Activated CD8-positive, alpha-beta memory T cell treated with anti-CD3 and anti-CD28 coated beads, Interleukin-2, amount 10 ng/mL, durations not matched to agents 7 days and 5 days (primary cell): Measurements from ENCODE around the gene SMG7. TPM values are rescaled to one million over a fixed set of nuclear protein-coding genes. Genes with fewer than 3 reads are reported as not detected.

Source experiments
- ATAC-seq: fragments of 150-1000 bp; cut with Tn5 transposase; one replicate; pipeline ENCODE4 v1.10.0; 2021; ENCODE audit warnings: moderate library complexity
- CTCF ChIA-PET: fragments of 350-600 bp; sonication (Branson Sonifier 250); formaldehyde crosslinking; loops from one replicate; lab custom pipeline; 2021; ENCODE audit warnings: antibody characterized with exemption; lab: Charles Lee
- DNase-seq: peaks from one replicate; pipeline ENCODE4 v3.0.0-alpha.2; 2020
- H3K27ac Mint-ChIP-seq: one replicate; pipeline ENCODE4 v1.8.0; 2021; ENCODE audit warnings: mild to moderate bottlenecking, mixed read lengths
- H3K27me3 Mint-ChIP-seq: one replicate; pipeline ENCODE4 v1.8.0; 2021; ENCODE audit warnings: mixed read lengths
- H3K36me3 Mint-ChIP-seq: one replicate; pipeline ENCODE4 v1.8.0; 2021; ENCODE audit warnings: mild to moderate bottlenecking, mixed read lengths
- H3K4me1 Mint-ChIP-seq: one replicate; pipeline ENCODE4 v1.8.0; 2021; ENCODE audit warnings: mixed read lengths
- H3K4me3 Mint-ChIP-seq: one replicate; pipeline ENCODE4 v1.8.0; 2021; ENCODE audit warnings: mild to moderate bottlenecking, moderate library complexity, mixed read lengths
- H3K9me3 Mint-ChIP-seq: one replicate; pipeline ENCODE4 v1.8.0; 2022; ENCODE audit warnings: low read depth, mixed read lengths
- total RNA-seq, 2 experiments: library from RNA; stranded (reverse); gene quantifications; one replicate each; pipeline ENCODE4 v1.2.3, GENCODE V29; 2021

The SMG7 gene
- total RNA-seq, 2 experiments from 2014 or later: 80.2 to 87.8 TPM

- no peak for DNase-seq
- H3K9me3 Mint-ChIP-seq: no peaks in the 10 kb centered on the region
- no peaks in the 10 kb centered on the region for H3K27me3 Mint-ChIP-seq
- CTCF ChIA-PET: interaction anchor here (1.0 kb wide), 1 partner anchor 10 kb away, joined by 3 read pairs; no protein-coding TSS in a partner anchor
- H3K27ac Mint-ChIP-seq: no peak overlapping the region
- no peak overlapping the region for H3K4me3 Mint-ChIP-seq
- peaks cover under 1% of the 10 kb centered on the region for H3K36me3 Mint-ChIP-seq
- peaks cover 7% of the 10 kb centered on the region for H3K4me1 Mint-ChIP-seq
- peak; percentile 23 for ATAC-seq
Measured at GRCh38 chr1:183505454-183506089, 33.3 kb downstream of the SMG7 start.

- Mint-ChIP-seq H3K4me3 (no peak overlapping the region), H3K36me3 (no peaks in the 10 kb centered on the region), H3K4me1 (peaks cover 12% of the 10 kb centered on the region), H3K9me3 (no peaks in the 10 kb centered on the region), H3K27ac (no peak overlapping the region), H3K27me3 (no peaks in the 10 kb centered on the region)
- DNase-seq (no peak), ATAC-seq (no peak)
- CTCF ChIA-PET: interaction anchor here (1.0 kb wide), 1 partner anchor 11 kb away, joined by 3 read pairs; no protein-coding TSS in a partner anchor
Measured at GRCh38 chr1:183506561-183506960, 34.3 kb downstream of the SMG7 start.

GRCh38 chr1:183508694-183509093, 36.4 kb downstream of the SMG7 start:
- Mint-ChIP-seq H3K4me3 (no peak overlapping the region), H3K4me1 (peaks cover 10% of the 10 kb centered on the region), H3K36me3 (peaks cover 2% of the 10 kb centered on the region), H3K27ac (no peak overlapping the region), H3K9me3 (no peaks in the 10 kb centered on the region), H3K27me3 (no peaks in the 10 kb centered on the region)
- DNase-seq: no peak
- CTCF ChIA-PET: no interaction called here
- ATAC-seq: no peak

- no peak for DNase-seq
- H3K27me3 Mint-ChIP-seq: no peaks in the 10 kb centered on the region
- no peaks in the 10 kb centered on the region for H3K9me3 Mint-ChIP-seq
- peaks cover 2% of the 10 kb centered on the region for H3K36me3 Mint-ChIP-seq
- CTCF ChIA-PET: interaction anchor here (1.2 kb wide), 1 partner anchor 10 kb away, joined by 3 read pairs; no protein-coding TSS in a partner anchor
- no peak overlapping the region for H3K27ac Mint-ChIP-seq
- H3K4me3 Mint-ChIP-seq: no peak overlapping the region
- ATAC-seq: no peak
- peaks cover 25% of the 10 kb centered on the region for H3K4me1 Mint-ChIP-seq
Measured at GRCh38 chr1:183512450-183512849, 40.2 kb downstream of the SMG7 start.

- no peak overlapping the region for H3K4me3 Mint-ChIP-seq
- H3K4me1 Mint-ChIP-seq: peaks cover 25% of the 10 kb centered on the region
- H3K27me3 Mint-ChIP-seq: no peaks in the 10 kb centered on the region
- peaks cover 9% of the 10 kb centered on the region for H3K36me3 Mint-ChIP-seq
- no peak for ATAC-seq
- CTCF ChIA-PET: no interaction called here
- no peak for DNase-seq
- no peak overlapping the region for H3K27ac Mint-ChIP-seq
- no peaks in the 10 kb centered on the region for H3K9me3 Mint-ChIP-seq
Measured at GRCh38 chr1:183514235-183514634, 41.9 kb downstream of the SMG7 start.

- CTCF ChIA-PET: interaction anchor here (0.7 kb wide), 1 partner anchor 517 kb away, joined by 3 read pairs; no protein-coding TSS in a partner anchor
- DNase-seq (no peak), ATAC-seq (no peak)
- H3K36me3 Mint-ChIP-seq: peaks cover 9% of the 10 kb centered on the region
- H3K27ac Mint-ChIP-seq: peak overlapping the region; percentile 50
- H3K4me1 Mint-ChIP-seq: peaks cover 25% of the 10 kb centered on the region
- H3K4me3 Mint-ChIP-seq: no peak overlapping the region
- no peaks in the 10 kb centered on the region for H3K9me3 Mint-ChIP-seq
- H3K27me3 Mint-ChIP-seq: no peaks in the 10 kb centered on the region
Measured at GRCh38 chr1:183515002-183515689, 42.8 kb downstream of the SMG7 start.

GRCh38 chr1:183516725-183517124, 44.4 kb downstream of the SMG7 start:
- Mint-ChIP-seq H3K27ac (no peak overlapping the region), H3K36me3 (peaks cover 19% of the 10 kb centered on the region), H3K27me3 (no peaks in the 10 kb centered on the region), H3K4me1 (peaks cover 20% of the 10 kb centered on the region), H3K9me3 (no peaks in the 10 kb centered on the region), H3K4me3 (no peak overlapping the region)
- ATAC-seq (no peak), DNase-seq (no peak)
- CTCF ChIA-PET: no interaction called here

- ATAC-seq (no peak), DNase-seq (no peak)
- Mint-ChIP-seq H3K27me3 (no peaks in the 10 kb centered on the region), H3K4me3 (no peak overlapping the region), H3K9me3 (no peaks in the 10 kb centered on the region), H3K4me1 (peaks cover 18% of the 10 kb centered on the region), H3K36me3 (peaks cover 22% of the 10 kb centered on the region), H3K27ac (no peak overlapping the region)
- CTCF ChIA-PET: no interaction called here
Measured at GRCh38 chr1:183517401-183517800, 45.1 kb downstream of the SMG7 start.

- Mint-ChIP-seq H3K27ac (no peak overlapping the region), H3K9me3 (no peaks in the 10 kb centered on the region), H3K27me3 (no peaks in the 10 kb centered on the region), H3K4me3 (no peak overlapping the region), H3K4me1 (peaks cover 6% of the 10 kb centered on the region), H3K36me3 (peaks cover 31% of the 10 kb centered on the region)
- ATAC-seq (no peak), DNase-seq (no peak)
- CTCF ChIA-PET: interaction anchor here (1.1 kb wide), 1 partner anchor 135 kb away, joined by 3 read pairs; no protein-coding TSS in a partner anchor
Measured at GRCh38 chr1:183520379-183520778, 48.1 kb downstream of the SMG7 start.

- Mint-ChIP-seq H3K4me1 (peaks cover 3% of the 10 kb centered on the region), H3K27me3 (no peaks in the 10 kb centered on the region), H3K36me3 (peaks cover 35% of the 10 kb centered on the region), H3K27ac (no peak overlapping the region), H3K9me3 (no peaks in the 10 kb centered on the region), H3K4me3 (no peak overlapping the region)
- ATAC-seq (no peak), DNase-seq (no peak)
- CTCF ChIA-PET: interaction anchor here (0.9 kb wide), 1 partner anchor 24 kb away, joined by 3 read pairs; no protein-coding TSS in a partner anchor
Measured at GRCh38 chr1:183522104-183522503, 49.8 kb downstream of the SMG7 start.

GRCh38 chr1:183528577-183528976, 56.3 kb downstream of the SMG7 start:
- H3K9me3 Mint-ChIP-seq: no peaks in the 10 kb centered on the region
- CTCF ChIA-PET: interaction anchor here (1.0 kb wide), 1 partner anchor 11 kb away, joined by 3 read pairs; no protein-coding TSS in a partner anchor
- no peak for DNase-seq
- no peaks in the 10 kb centered on the region for H3K27me3 Mint-ChIP-seq
- no peak overlapping the region for H3K4me3 Mint-ChIP-seq
- ATAC-seq: no peak
- H3K27ac Mint-ChIP-seq: no peak overlapping the region
- H3K36me3 Mint-ChIP-seq: peaks cover 47% of the 10 kb centered on the region
- no peaks in the 10 kb centered on the region for H3K4me1 Mint-ChIP-seq

GRCh38 chr1:183533617-183534174, 61.4 kb downstream of the SMG7 start:
- H3K9me3 Mint-ChIP-seq: no peaks in the 10 kb centered on the region
- H3K4me1 Mint-ChIP-seq: peaks cover 3% of the 10 kb centered on the region
- no peak for ATAC-seq
- no peak overlapping the region for H3K4me3 Mint-ChIP-seq
- DNase-seq: no peak
- CTCF ChIA-PET: no interaction called here
- peaks cover 60% of the 10 kb centered on the region for H3K36me3 Mint-ChIP-seq
- no peak overlapping the region for H3K27ac Mint-ChIP-seq
- no peaks in the 10 kb centered on the region for H3K27me3 Mint-ChIP-seq

GRCh38 chr1:183537405-183537804, 65.1 kb downstream of the SMG7 start:
- ATAC-seq (no peak), DNase-seq (no peak)
- Mint-ChIP-seq H3K4me1 (peaks cover 8% of the 10 kb centered on the region), H3K27ac (no peak overlapping the region), H3K36me3 (peaks cover 62% of the 10 kb centered on the region), H3K9me3 (no peaks in the 10 kb centered on the region), H3K27me3 (no peaks in the 10 kb centered on the region), H3K4me3 (no peak overlapping the region)
- CTCF ChIA-PET: no interaction called here
